Stimulated activated CD8-positive, alpha-beta memory T cell treated with anti-CD3 and anti-CD28 coated beads, Interleukin-4, amount 100 ng/mL, for 24 hours (primary cell): ENCODE data around the gene NAALADL2.

Source experiments
- DNase-seq: peaks from one replicate; pipeline ENCODE4 v3.0.0-alpha.2; 2020; ENCODE audit warnings: low read depth

NAALADL2 gene

DNA sequence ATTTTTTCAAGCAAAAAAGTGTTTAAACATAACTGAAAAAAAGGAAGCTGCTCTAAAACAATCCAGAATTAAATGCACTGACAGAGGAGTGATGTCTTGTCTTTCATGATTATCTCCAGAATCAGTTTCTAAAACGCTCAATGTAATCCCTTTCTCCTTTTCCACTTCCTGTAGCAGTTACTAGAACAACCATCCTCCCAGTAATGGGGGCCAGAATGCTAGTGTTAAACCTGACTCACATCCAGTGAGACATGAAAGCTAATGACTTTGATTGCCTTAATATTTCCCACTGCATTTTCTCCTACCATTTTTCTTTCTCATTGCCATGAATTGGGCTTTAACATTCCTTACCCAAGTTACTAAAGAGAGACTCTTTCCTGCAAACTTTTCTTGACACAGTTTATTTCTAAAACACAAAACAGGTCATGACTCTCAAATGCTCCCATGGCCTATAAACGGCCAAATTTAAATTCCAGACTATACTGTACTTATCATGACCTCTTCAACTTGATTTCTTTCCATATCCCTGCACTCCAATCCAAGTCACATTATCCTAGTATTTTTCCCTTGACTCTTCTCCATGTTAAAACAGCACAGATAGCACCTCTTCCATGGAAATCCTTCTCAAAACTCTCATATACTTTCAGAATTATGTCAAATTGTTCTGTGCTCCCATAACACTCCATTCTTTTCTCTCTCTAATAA is 341.4 kb downstream of the NAALADL2 start:
- no peak for DNase-seq

DNA sequence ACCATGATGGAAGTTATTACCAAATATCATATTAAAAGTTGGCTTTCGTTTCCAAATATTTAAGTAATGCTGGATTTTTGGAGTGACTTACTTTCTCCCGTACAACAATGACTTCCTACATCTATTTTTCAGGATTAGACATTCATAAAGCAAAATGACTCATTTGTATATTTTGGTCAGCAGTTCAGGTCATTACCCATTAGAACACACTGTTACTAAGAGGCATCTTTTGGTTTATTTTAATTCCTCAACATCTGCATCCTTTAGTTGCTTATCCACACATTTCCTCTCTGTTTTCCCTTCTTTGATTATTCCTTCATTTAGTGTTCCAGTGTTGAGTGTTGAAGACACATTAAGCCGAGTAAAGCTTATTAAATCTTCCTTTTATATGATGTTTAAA is 348.2 kb downstream of the NAALADL2 start:
- DNase-seq, result no peak

- no peak for DNase-seq
Observed at GRCh38 chr3:175208326-175208725, 349.2 kb downstream of the NAALADL2 start.

DNA sequence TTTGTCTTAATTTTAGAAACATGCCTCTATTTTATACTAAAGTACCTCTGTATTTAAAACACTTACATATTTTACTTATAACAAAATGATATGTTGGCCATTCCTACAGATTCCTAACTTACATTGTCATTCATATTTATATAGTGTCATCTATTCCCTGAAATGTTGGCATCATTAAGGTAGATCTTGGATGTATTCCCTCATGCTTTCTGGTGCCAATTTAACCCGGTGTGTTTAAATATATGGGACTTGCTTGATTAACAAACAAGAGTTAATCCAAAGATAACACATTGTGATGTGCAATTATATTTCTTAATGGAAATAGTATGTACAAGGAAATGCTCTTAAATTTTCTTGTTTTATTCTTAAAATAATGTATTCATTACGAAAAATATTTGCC is 352.3 kb downstream of the NAALADL2 start:
- DNase-seq, result no peak

GRCh38 chr3:175212896-175213295 is 353.8 kb downstream of the NAALADL2 start:
- no peak for DNase-seq

DNA sequence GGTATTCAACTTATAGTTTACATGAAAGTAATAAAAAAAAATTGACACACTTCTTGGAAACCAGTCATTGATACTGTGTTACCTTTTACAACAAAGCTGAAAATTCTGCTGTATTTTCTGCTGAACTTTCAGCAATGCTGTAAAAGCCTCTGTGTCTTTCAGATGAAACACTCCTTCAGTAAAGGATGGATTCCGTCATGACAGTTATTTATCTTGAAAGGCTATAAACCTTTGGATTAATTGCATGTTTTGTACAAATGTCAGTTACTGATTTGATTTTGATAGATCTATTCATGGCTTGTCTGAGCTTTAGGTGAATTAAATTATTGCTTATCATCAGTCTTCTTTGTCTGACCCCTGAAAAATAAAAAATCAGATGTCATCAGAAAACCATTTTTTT is 355.1 kb downstream of the NAALADL2 start:
- DNase-seq, result no peak

DNA sequence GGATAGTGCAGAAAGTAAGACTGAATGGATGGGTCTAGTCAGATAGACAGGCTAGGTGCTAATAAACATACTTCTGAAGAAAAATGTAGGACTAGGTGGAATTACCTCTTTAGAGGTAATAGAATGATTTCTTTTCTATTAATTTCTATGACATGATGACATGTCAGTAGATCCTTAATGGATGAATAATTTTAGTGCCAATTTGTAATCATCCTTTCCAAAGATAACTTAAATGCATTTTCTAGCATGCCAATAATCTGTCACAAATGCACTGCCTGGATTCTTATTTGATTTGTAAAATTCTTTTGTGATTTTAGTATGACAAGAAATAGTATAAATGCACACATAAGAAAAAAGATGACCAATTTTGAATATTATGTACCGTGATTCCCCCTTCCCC is 356.7 kb downstream of the NAALADL2 start:
- no peak for DNase-seq

DNA sequence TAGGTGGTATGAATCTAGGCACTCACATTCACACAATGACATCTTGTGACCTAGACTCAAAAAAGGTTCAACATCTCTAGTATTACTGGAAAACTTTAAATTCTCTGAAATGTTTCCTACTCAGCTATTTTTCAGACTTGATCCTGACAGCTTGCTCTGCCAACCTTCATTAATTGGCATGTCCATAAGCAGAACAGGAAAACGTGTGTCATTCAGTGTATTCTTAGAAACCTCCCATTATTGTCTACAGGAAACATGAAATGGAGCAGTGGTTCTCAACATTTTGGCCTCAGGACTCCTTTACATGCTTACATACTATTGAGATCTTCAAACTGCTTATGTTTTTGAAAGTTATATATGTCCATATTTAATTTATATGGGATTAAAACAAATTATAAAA is 363.2 kb downstream of the NAALADL2 start:
- DNase-seq, result no peak

- no peak for DNase-seq
Observed at GRCh38 chr3:175224051-175224450, 364.9 kb downstream of the NAALADL2 start.

DNA sequence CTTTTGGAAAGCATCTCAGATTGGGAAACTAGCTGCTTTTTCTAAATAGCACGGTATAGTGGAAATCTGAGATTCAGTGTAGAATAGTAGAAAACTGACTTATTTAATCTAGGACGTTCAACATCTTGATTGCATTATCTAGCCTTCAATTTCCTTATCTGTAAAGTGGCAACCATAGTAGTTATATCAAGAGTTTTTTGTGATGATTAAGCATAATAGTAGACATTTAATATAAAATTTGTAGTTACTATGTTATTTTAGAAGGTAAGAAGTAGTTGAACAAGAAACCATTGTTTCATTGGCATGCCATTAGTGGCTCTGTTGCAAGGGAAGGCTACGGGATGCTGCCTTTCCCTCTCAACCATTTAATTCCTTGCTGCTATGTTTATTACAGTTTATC is 367.3 kb downstream of the NAALADL2 start:
- DNase-seq, result no peak

GRCh38 chr3:175227126-175227525 is 368.0 kb downstream of the NAALADL2 start:
- no peak for DNase-seq

GRCh38 chr3:175233957-175234940 is 375.1 kb downstream of the NAALADL2 start:
- no peak for DNase-seq

GRCh38 chr3:175238801-175239200 is 379.7 kb downstream of the NAALADL2 start:
- DNase-seq, result no peak

GRCh38 chr3:175240921-175241320 is 381.8 kb downstream of the NAALADL2 start:
- DNase-seq, result no peak

DNA sequence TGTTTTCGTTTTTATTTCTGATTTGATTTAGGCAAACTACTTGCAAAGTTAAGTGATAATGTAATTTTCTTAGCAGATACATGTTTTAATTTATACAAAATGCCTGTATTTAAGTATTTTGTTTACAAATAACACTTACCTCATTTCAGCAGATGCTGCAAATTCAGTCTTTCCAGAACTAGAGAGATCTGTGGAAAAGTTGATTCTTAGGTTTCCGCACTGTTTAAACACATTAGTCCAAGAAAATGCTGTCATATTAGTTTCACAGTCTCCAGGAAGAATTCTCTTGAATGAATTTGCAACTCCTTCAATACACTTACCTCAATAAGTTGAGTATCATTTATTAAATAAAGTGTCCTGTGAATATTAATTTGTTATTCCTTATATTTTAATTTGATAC is 383.1 kb downstream of the NAALADL2 start:
- no peak for DNase-seq

DNA sequence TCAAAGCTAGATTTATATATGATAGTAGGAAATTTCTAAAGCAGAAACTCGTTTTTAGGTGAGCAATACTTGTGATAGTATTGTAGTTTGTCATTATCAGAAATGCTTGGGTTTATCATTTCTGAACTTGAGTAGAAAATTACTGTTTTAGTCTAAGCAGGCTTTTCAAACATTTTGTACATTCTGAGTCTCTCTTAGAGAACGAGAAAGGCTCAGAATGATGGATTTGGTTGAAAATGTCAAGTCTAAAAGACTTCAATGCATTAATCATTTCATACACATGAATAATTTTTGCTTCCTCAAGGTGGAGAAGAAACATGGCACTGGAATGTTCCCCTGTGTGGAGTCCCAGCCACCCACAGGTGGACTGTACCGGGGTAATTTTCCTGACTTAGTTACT is 387.1 kb downstream of the NAALADL2 start:
- DNase-seq, result no peak

DNA sequence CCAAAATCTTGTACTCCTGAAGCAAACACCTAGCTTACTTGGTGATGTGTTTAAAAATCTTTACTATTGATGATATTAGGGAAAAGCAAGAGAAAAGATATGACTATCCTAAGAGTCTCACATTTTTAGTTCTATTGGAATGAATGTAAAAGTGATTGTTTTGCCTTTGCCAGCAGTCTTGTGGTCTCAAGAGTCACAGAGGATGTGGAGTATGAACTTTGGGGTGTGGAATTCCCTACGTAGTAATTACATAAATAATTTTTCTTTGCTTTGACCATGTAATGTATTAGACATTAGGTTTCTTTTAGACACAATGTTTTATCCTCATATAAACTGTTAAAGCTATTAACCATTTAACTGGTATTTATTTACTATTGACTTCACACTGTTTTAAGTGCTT is 387.6 kb downstream of the NAALADL2 start:
- no peak for DNase-seq

DNA sequence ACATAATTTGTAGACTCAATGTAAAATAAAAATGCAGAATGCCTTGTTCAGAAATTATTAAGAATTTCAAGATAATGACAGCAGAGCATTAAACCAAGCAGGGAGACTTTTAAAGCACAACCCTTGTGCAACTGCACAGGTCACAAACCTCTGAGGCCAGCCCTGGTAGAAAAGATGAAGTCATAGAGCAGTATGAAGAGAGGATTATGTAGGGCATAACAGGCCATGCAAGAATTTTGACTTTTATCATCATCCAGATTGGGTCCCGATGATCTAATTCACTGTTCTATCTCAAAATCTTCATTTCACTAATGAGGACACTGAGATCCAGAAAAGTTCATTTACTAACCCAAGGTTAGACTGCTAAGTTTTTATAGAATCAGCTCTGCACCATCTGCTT is 388.5 kb downstream of the NAALADL2 start:
- DNase-seq, result no peak

DNA sequence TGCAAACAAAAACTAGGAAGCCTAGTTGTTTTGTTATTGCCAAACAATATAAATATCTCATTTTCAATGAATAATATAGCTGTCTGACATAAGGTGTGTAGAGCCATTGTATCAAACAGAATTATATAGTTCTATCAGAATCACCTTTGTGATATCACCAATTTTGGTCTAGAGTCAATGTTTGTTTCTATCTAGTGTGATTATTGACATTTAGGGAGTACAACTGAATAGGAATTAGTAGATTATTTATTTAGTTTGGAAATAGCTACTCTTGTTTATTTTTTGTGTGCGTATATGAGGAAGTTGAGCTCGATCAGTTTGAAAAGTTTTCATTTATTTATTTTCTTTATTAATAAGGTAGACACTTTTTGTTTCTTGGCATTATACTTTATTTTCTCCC is 389.7 kb downstream of the NAALADL2 start:
- no peak for DNase-seq

DNA sequence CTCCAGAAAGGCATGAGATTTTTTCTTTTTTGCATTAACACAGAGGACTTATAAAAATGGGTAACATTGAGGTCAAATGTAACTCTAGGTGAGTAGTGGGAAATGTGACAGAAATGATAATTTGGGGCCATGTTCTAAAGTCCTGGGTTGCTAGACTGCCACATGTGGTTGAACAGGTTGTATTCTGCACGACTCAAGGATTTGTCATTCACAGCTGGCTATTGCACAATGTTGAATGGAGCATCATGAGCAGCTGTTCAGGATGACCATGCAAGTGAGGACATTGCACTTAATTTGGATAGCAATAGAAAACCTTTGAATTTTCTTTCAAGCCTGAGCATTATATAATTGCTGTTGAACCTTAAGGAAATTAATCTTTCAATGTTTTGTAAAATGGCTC is 396.6 kb downstream of the NAALADL2 start:
- DNase-seq, result no peak

GRCh38 chr3:175257123-175257522 is 398.0 kb downstream of the NAALADL2 start:
- DNase-seq, result no peak

DNA sequence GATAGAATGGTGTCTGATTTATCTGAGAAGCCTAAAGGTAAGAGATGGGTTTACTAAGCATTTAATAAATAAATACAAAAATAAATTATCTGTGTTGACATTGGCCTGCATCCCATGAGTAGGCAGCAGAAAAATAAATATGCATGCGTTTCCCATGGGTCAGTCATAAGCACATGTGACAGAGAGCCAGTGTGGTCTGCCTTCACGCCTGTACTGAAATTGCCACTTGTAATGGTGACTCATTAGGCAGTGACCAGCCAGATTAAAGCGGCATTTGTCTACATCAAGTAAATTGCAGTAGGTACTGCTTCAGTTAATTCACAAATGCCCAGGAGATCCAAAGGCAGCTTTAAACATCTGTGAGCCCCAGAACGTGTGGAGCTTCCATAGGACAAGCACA is 399.6 kb downstream of the NAALADL2 start:
- DNase-seq, result no peak

DNA sequence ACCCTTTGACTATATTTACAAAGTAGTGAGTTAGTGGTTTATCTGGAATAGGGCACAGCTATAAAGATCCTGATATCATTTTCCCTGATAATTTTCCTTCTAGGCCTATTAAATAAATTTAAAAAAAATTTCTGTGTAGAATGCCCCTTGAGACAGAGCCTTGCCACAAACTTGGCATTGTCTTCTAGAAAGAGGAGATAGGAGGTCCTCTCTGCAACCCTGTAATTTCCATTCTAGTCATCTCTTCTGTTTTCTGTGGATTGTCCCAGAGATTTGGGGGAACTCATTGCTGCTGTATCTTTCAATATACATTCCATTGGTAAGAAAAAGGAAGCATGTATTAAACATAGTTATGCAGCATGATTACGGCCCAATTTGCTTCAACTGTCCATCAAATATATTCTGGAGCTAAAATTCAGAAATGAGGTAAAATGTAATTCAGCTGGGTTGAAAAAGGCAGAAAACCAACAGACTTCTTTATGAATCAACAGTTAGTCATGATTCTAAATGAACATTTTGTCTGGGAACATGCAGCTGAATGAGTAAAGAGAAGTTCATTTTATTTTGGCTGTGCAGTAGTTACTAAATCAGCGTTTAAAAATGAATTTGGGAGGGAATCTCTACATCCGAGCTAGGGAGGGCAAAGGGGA is 401.1 kb downstream of the NAALADL2 start:
- no peak for DNase-seq
